Right atrium auricular region (tissue), 2 donors: Measurements from ENCODE around the gene ODAD3. TPM values are rescaled to one million over a fixed set of nuclear protein-coding genes. Genes with fewer than 3 reads are reported as not detected.

Experiments used
- DNase-seq: peaks from one replicate; pipeline ENCODE4 v3.0.0-alpha.2; 2019; ENCODE audit warnings: low spot score
- H3K27ac ChIP-seq, 2 donors: fragments of 200-600 bp; sonication (generic); 1 replicate in 1 of 2; 2 replicates in 1 of 2; pipeline ENCODE4 v1.5.1; 2016 to 2019
- H3K27me3 ChIP-seq, 2 donors: fragments of 200-600 bp; sonication (generic); one replicate each; pipeline versions ENCODE4 v1.5.1 to v1.6.0; 2017 to 2019
- H3K36me3 ChIP-seq: fragments of 200-600 bp; sonication (generic); one replicate; pipeline ENCODE4 v1.5.1; 2016
- H3K4me1 ChIP-seq, 2 donors: fragments of 200-600 bp; sonication (generic); one replicate each; pipeline versions ENCODE4 v1.5.1 to v1.6.0; 2017 to 2019
- H3K4me3 ChIP-seq, 2 donors: fragments of 200-600 bp; sonication (generic); 1 replicate in 1 of 2; 2 replicates in 1 of 2; pipeline ENCODE4 v1.5.1; 2017 to 2019; ENCODE audit warnings: mild to moderate bottlenecking in 1 of 2, moderate library complexity in 1 of 2
- H3K9me3 ChIP-seq, 2 donors: fragments of 200-600 bp; sonication (generic); one replicate each; pipeline ENCODE4 v1.5.1; 2019
- CTCF ChIP-seq, 2 donors: fragments of 200-600 bp; sonication (generic); IDR thresholded peaks; one replicate each; pipeline ENCODE4 v1.5.1; 2019; ENCODE audit warnings: antibody characterized with exemption in 2 of 2
- total RNA-seq, 2 donors: library from RNA; depleted of rRNA; stranded (reverse); fragments of >200 nt; gene quantifications; one replicate each; pipeline ENCODE4 v1.1.0, GENCODE V29; 2016

ODAD3 gene
- total RNA-seq, 2 donors from 2014 or later, result 0.22 to 0.59 TPM

GRCh38 chr19:11451327-11451870 is 16.5 kb upstream of the ODAD3 start:
- TF ChIP-seq CTCF (IDR thresholded peaks at IDR 0.05), result no peak
- H3K9me3 ChIP-seq, result no peaks in the 10 kb centered on the region

GRCh38 chr19:11450570-11451326 is 15.8 kb upstream of the ODAD3 start:
- Histone ChIP-seq H3K36me3 (peaks cover 36% of the 10 kb centered on the region), H3K4me1 (peaks cover 0 to 8% of the 10 kb centered on the region in 2 donors), H3K9me3 (no peaks in the 10 kb centered on the region), H3K27me3 (no peaks in the 10 kb centered on the region), H3K27ac (no peak overlapping the region), H3K4me3 (no peak overlapping the region)
- TF ChIP-seq CTCF (IDR thresholded peaks at IDR 0.05), result no peak
- no peak for DNase-seq

More at GRCh38 chr19:11451327-11451870, 16.5 kb upstream of the ODAD3 start:
- no peak overlapping the region for H3K4me3 ChIP-seq
- no peak for DNase-seq
- H3K36me3 ChIP-seq, result peaks cover 29% of the 10 kb centered on the region
- peaks cover 0 to 8% of the 10 kb centered on the region in 2 donors for H3K4me1 ChIP-seq
- H3K27ac ChIP-seq, result no peak overlapping the region
- H3K27me3 ChIP-seq, result no peaks in the 10 kb centered on the region

GRCh38 chr19:11448923-11449554 is 14.1 kb upstream of the ODAD3 start:
- no peak for DNase-seq
- peaks cover 0 to 8% of the 10 kb centered on the region in 2 donors for H3K4me1 ChIP-seq
- no peak overlapping the region for H3K4me3 ChIP-seq
- peaks cover 53% of the 10 kb centered on the region for H3K36me3 ChIP-seq
- TF ChIP-seq CTCF (IDR thresholded peaks at IDR 0.05), result no peak
- H3K27ac ChIP-seq, result no peak overlapping the region
- no peaks in the 10 kb centered on the region for H3K27me3 ChIP-seq
- no peaks in the 10 kb centered on the region for H3K9me3 ChIP-seq

- no peak for TF ChIP-seq CTCF (IDR thresholded peaks at IDR 0.05)
- H3K9me3 ChIP-seq, result no peaks in the 10 kb centered on the region
- H3K4me1 ChIP-seq, result peaks cover 0 to 8% of the 10 kb centered on the region in 2 donors
- no peak overlapping the region for H3K27ac ChIP-seq
- H3K36me3 ChIP-seq, result peaks cover 57% of the 10 kb centered on the region
- no peak overlapping the region for H3K4me3 ChIP-seq
- H3K27me3 ChIP-seq, result no peaks in the 10 kb centered on the region
- no peak for DNase-seq
Observed at GRCh38 chr19:11448410-11448809, 13.5 kb upstream of the ODAD3 start.

- Histone ChIP-seq H3K27ac (no peak overlapping the region), H3K9me3 (no peaks in the 10 kb centered on the region), H3K4me1 (peaks cover 0 to 8% of the 10 kb centered on the region in 2 donors), H3K4me3 (no peak overlapping the region), H3K36me3 (peaks cover 65% of the 10 kb centered on the region), H3K27me3 (no peaks in the 10 kb centered on the region)
- TF ChIP-seq CTCF (IDR thresholded peaks at IDR 0.05), result no peak
- DNase-seq, result no peak
Observed at GRCh38 chr19:11447347-11448262, 12.7 kb upstream of the ODAD3 start.
